Myocyte (in vitro differentiated cells): ENCODE results near the gene ATP11A. TPM values are rescaled to one million over a fixed set of nuclear protein-coding genes. Genes with fewer than 3 reads are reported as not detected.

Experiments used
- DNase-seq: peaks from one replicate; pipeline ENCODE4 v3.0.0-alpha.2; 2012; ENCODE audit warnings: low read depth
- total RNA-seq: library from RNA; depleted of rRNA; stranded (reverse); fragments of >200 nt; gene quantifications from 2 replicates; pipeline ENCODE4 v1.2.3, GENCODE V29; 2014

Gene ATP11A
- total RNA-seq, 1 donor from 2014 or later = 8.0 TPM

GRCh38 chr13:112900691-112901091 is 210.9 kb downstream of the ATP11A start:
- DNase-seq = no peak

GRCh38 chr13:112902101-112902651 is 212.3 kb downstream of the ATP11A start:
- no peak for DNase-seq

DNA sequence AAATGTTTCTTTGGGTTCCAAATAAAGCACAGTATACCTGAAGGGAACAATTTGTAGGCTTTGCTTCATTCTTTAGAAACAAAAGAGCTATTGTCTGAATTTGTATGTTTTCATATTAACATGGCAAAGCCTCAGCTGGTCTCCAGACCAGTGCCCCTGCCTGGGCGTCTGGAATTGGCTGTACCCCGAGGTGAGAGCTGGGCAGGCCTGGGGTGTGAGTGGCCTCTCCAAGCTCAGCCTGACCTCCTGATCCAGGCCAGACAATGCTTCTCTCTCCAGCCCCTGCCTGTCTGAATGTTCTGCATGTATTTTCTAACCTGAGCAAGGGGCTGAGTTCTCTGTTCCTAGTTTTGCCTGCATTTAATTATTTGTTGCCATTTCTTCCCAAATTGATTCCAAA is 212.8 kb downstream of the ATP11A start:
- no peak for DNase-seq

GRCh38 chr13:112903071-112903577 is 213.3 kb downstream of the ATP11A start:
- DNase-seq = no peak

GRCh38 chr13:112903606-112904195 is 213.9 kb downstream of the ATP11A start:
- no peak for DNase-seq

GRCh38 chr13:112904436-112904960 is 214.7 kb downstream of the ATP11A start:
- no peak for DNase-seq

DNA sequence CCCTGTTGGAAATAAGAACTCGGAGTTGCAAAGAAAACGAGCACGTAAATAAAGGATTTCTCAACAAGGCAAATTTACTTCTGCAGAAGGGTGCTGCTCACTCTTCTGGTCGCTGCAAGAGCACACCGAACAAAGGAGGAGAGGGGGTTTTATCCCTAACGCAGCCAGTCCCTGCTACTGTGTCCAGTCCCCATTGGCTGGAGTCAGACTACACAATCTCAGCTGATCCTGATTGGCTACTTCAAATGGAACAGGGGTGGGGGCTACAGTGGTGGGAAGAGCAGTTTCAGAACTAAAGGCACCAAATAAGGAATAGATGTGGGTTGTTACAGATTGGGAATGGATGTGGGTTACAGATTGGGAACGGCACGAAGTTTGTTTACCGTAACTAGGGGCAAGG is 215.2 kb downstream of the ATP11A start:
- DNase-seq = no peak

- no peak for DNase-seq
Measured at GRCh38 chr13:112905619-112905989, 215.8 kb downstream of the ATP11A start.

DNA sequence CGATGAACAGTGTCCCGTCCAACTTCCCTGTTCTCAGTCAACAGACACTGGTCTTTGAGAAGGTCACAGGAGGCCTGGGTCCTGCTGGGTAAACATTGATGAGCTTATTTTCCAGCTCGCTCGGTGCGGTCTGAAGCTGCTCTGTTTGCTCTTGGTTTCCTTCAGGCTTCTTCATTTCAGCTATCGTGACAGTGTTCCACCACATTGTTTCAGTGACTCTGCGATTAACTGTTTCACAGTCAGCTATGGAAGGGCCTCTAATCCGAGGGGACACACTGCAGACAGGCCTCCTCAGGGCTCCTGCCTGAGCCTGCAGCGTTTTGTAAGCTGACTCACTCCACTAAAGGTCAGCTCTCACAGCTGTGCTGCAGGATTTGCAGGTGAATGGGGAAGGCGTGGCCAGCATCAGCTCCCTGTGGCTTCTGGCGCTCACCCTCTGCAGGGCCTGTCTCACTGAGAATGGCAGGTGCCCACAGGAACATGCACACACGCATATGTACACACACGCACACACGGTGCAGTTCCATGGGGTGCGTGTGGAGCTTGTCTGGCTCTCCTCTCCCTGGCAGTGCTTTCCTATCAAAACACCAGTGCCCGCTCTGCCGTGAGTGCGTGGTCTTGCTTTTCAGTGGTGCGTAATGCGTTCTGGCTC is 216.3 kb downstream of the ATP11A start:
- no peak for DNase-seq

GRCh38 chr13:112907286-112907685 is 217.4 kb downstream of the ATP11A start:
- DNase-seq = no peak

DNA sequence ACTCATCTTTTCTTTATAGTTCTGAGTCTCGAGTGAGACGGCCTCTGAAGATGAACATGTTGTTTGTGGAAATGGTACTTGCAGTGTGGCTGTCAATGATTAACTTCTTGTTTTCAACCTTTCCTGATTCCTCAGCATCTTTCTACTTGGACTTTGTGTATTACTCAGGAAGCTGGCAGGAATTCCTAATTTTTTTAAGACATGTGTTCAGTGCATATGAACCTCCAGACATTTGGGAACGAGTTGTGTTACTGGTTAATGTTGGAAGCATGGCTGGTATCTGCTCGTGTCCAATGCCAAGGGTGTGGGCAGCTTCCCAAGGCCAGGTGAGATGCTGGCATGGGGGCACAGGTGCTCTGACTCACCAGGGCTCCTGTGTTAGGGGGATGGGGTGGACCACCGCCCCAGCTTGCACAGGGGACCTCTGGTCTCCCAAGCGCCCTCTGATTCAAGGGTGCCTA is 218.1 kb downstream of the ATP11A start:
- no peak for DNase-seq

- DNase-seq = no peak
Measured at GRCh38 chr13:112908342-112908741, 218.5 kb downstream of the ATP11A start.

- no peak for DNase-seq
Measured at GRCh38 chr13:112910016-112910415, 220.2 kb downstream of the ATP11A start.

DNA sequence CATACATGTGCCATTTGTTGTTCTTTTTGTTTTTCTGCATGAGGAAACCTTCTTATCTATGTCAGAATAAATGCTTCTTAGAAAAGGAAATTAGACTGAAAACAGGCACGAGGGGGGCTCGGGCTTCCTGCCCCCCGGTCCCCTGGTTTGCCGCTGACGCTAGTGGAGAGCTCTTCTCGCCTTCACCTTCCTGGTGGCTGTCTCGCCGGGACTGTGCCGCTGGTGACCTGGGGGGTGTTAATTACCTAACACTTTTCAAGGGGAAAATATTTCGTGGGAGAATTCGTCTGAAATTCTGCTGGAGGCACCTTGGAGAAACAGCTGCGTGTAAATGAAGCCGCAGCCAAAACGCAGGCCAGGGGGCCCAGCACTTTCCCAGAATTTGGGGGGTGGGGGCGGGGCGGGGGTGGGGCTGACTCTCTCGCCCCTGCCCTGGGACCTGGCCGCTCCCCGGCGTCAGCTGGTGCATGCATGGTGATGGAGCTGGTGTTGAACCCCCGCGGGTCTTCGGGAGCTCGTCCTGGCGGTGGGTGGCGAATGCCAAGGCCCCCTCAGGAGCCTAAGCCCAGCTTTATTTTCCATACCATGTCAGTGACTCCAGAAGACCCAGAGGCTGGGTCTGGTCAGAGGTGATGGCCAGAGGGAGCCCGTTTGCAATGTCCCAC is 220.9 kb downstream of the ATP11A start:
- DNase-seq = no peak

- no peak for DNase-seq
Measured at GRCh38 chr13:112911285-112911701, 221.5 kb downstream of the ATP11A start.

DNA sequence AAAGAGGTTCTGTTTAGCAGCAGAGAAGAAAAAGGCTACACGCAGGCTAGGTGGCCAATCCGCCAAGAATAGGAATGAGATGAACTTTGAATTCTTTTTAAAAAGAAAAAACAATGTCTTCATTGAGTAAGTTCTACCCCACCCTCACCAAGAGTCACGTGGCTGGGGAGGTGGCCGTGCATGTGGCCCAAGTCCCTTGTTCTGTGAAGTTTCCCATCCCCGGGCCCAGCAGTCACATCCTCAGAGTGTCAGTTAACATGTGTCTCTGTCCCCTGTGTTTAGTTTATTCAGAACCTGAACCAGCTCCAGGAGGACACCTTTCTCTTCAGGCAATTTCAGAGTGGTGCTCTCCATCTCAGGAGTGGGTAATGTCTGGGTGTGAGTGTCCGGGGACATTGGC is 222.0 kb downstream of the ATP11A start:
- no peak for DNase-seq

GRCh38 chr13:112912726-112913440 is 223.0 kb downstream of the ATP11A start:
- DNase-seq = no peak

GRCh38 chr13:112916296-112916695 is 226.5 kb downstream of the ATP11A start:
- DNase-seq = no peak

DNA sequence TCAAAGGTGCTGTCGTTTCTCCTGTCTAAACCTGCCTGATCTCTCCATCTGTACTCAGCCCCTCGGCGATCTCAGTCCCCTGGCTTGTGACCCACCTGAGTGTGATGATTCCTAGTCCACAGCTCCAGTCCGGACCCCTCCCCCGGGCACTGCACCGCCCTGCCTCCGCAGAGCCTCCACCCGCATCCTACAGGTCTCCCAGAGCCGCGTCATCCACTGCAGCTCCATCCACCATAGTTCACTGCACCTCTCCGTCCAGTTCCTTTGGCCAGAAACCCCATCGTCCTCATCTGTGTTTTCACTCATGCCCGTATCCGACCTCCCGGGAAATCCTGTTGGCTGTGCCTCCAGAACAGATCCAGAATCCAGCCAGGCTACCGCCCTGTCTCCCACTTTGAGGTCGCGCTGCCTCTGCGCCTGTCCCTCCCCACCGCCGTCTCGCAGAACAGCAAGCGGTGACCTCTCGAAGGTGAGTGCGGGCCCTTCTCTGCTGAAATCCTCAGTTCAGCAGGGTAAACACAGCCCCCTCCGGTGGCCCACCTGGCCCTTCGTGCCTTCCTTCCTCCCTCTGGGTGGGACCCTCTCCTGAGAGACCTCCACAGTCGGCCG is 227.3 kb downstream of the ATP11A start:
- no peak for DNase-seq

DNA sequence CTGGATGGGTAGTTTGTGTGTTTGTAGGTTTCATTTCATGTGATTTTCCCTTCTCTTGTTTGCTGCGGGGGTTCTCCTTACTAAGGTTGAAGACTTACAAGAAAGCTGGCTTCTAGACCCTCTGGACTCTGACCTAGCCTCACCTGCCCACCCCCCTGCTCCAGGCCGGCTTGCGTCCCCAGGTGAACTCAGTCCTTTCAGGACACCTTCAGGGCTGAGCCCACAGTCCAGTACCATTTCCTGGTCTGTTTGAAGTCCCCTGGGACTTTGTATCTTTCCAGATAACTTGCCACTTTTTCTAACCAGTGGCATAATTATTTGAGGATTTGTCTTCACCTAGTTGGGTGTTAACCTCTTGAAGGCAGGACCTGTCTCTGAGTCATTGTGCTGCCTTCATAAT is 227.9 kb downstream of the ATP11A start:
- DNase-seq = no peak

GRCh38 chr13:112918266-112918665 is 228.4 kb downstream of the ATP11A start:
- no peak for DNase-seq
